Panc1 (cell line): Measurements from ENCODE around the gene FOXO6.

ENCODE experiments used
- POLR2AphosphoS5 ChIP-seq: IDR thresholded peaks from 2 replicates; pipeline ENCODE4 v1.6.1; 2012; ENCODE audit warnings: mild to moderate bottlenecking, low read depth, low read length, moderate library complexity
- TF ChIP-seq, protein P1 (sequence below): fragments of 450-650 bp; IDR thresholded peaks from 2 replicates; pipeline ENCODE4 v1.5.1; 2017; ENCODE audit warnings: mild to moderate bottlenecking

- TF ChIP-seq POLR2AphosphoS5, result no peak
- TF ChIP-seq, protein P1, sequence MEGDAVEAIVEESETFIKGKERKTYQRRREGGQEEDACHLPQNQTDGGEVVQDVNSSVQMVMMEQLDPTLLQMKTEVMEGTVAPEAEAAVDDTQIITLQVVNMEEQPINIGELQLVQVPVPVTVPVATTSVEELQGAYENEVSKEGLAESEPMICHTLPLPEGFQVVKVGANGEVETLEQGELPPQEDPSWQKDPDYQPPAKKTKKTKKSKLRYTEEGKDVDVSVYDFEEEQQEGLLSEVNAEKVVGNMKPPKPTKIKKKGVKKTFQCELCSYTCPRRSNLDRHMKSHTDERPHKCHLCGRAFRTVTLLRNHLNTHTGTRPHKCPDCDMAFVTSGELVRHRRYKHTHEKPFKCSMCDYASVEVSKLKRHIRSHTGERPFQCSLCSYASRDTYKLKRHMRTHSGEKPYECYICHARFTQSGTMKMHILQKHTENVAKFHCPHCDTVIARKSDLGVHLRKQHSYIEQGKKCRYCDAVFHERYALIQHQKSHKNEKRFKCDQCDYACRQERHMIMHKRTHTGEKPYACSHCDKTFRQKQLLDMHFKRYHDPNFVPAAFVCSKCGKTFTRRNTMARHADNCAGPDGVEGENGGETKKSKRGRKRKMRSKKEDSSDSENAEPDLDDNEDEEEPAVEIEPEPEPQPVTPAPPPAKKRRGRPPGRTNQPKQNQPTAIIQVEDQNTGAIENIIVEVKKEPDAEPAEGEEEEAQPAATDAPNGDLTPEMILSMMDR, result no peak
Measured at GRCh38 chr1:41365320-41365633, 4.0 kb downstream of the FOXO6 start.
